ENCODE data around the gene ABCC1. TPM values are rescaled to one million over a fixed set of nuclear protein-coding genes. Genes with fewer than 3 reads are reported as not detected.

The ABCC1 gene
- total RNA-seq, 6 donors from 2014 or later = 35.4 to 106 (median 44.8) TPM

GRCh38 chr16:16021020-16021419 is 71.6 kb downstream of the ABCC1 start:
- DNase-seq (no peak), ATAC-seq (ENCODE audit: low FRiP score in 2 of 2) (no peak)
- Histone ChIP-seq H3K36me3 (peaks cover 2 to 46% (median 13%) of the 10 kb centered on the region in 4 donors), H3K27ac (peak overlapping the region in 1 of 4 donors; percentile 66), H3K27me3 (no peaks in the 10 kb centered on the region), H3K4me1 (peaks cover 19 to 30% (median 21%) of the 10 kb centered on the region in 4 donors), H3K9me3 (no peaks in the 10 kb centered on the region), H3K4me3 (no peak overlapping the region)
- WGBS, 2 donors = 55 to 65% methylated on average over 3 of the region's 3 CpGs
- TF ChIP-seq EP300 (IDR thresholded peaks at IDR 0.05) (no peak), POLR2A (IDR thresholded peaks at IDR 0.05) (no peak), POLR2AphosphoS5 (IDR thresholded peaks at IDR 0.05) (no peak), CTCF (IDR thresholded peaks at IDR 0.05) (no peak)

GRCh38 chr16:16021646-16021987 is 72.2 kb downstream of the ABCC1 start:
- WGBS, 2 donors = 58 to 68% methylated on average over 9 of the region's 9 CpGs

GRCh38 chr16:16021988-16022682 is 72.7 kb downstream of the ABCC1 start:
- Histone ChIP-seq H3K4me1 (peaks cover 19 to 30% (median 21%) of the 10 kb centered on the region in 4 donors), H3K9me3 (no peaks in the 10 kb centered on the region), H3K4me3 (no peak overlapping the region), H3K27me3 (no peaks in the 10 kb centered on the region), H3K36me3 (peaks cover 2 to 35% (median 7%) of the 10 kb centered on the region in 4 donors), H3K27ac (peak overlapping the region; percentile 48 to 68 (median 58))
- TF ChIP-seq POLR2AphosphoS5 (IDR thresholded peaks at IDR 0.05) (peak; percentile 88 to 89), EP300 (IDR thresholded peaks at IDR 0.05) (peak in 1 of 4 donors; percentile 68), POLR2A (IDR thresholded peaks at IDR 0.05) (no peak), CTCF (IDR thresholded peaks at IDR 0.05) (no peak)
- WGBS, 2 donors = 26 to 31% methylated on average over 6 to 7 of the region's 10 CpGs
- peak; percentile 90 to 96 for DNase-seq
- peak; percentile 94 to 96 for ATAC-seq (ENCODE audit: low FRiP score in 2 of 2)

More at GRCh38 chr16:16021646-16021987, 72.2 kb downstream of the ABCC1 start:
- peaks cover 2 to 40% (median 9%) of the 10 kb centered on the region in 4 donors for H3K36me3 ChIP-seq
- H3K4me1 ChIP-seq = peaks cover 19 to 30% (median 21%) of the 10 kb centered on the region in 4 donors
- H3K27me3 ChIP-seq = no peaks in the 10 kb centered on the region
- no peak for DNase-seq
- no peak for ATAC-seq (ENCODE audit: low FRiP score in 2 of 2)
- TF ChIP-seq POLR2AphosphoS5 (IDR thresholded peaks at IDR 0.05) = no peak
- H3K4me3 ChIP-seq = no peak overlapping the region
- no peaks in the 10 kb centered on the region for H3K9me3 ChIP-seq
- H3K27ac ChIP-seq = peak overlapping the region; percentile 38 to 66 (median 54)

DNA sequence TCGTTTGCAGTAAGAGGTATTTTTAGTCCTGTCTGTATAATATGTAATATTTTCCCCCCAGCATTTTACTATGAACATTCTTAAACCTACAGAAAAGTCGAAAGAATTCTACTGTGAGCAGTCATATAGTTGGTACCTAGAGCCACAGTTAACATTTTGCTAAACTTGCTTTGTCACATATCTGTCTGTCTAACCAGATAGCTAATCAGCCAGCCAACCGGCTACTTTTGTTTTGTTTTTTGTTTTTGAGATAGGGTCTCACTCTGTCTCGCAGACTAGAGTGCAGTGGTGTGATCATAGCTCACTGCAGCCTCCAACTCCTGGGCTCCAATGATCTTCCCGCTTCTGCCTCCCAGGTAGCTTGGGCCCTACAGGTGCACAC is 73.3 kb downstream of the ABCC1 start:
- H3K27me3 ChIP-seq = no peaks in the 10 kb centered on the region
- ATAC-seq (ENCODE audit: low FRiP score in 2 of 2) (no peak), DNase-seq (no peak)
- H3K4me3 ChIP-seq = no peak overlapping the region
- TF ChIP-seq POLR2A (IDR thresholded peaks at IDR 0.05) = no peak
- no peak for TF ChIP-seq CTCF (IDR thresholded peaks at IDR 0.05)
- TF ChIP-seq EP300 (IDR thresholded peaks at IDR 0.05) = no peak
- no peak for TF ChIP-seq POLR2AphosphoS5 (IDR thresholded peaks at IDR 0.05)
- H3K27ac ChIP-seq = peak overlapping the region; percentile 48 to 68 (median 58)
- 82 to 84% methylated on average over 5 of the region's 5 CpGs for WGBS, 2 donors
- peaks cover 2 to 29% (median 6%) of the 10 kb centered on the region in 4 donors for H3K36me3 ChIP-seq
- H3K4me1 ChIP-seq = peaks cover 19 to 30% (median 21%) of the 10 kb centered on the region in 4 donors
- H3K9me3 ChIP-seq = no peaks in the 10 kb centered on the region

DNA sequence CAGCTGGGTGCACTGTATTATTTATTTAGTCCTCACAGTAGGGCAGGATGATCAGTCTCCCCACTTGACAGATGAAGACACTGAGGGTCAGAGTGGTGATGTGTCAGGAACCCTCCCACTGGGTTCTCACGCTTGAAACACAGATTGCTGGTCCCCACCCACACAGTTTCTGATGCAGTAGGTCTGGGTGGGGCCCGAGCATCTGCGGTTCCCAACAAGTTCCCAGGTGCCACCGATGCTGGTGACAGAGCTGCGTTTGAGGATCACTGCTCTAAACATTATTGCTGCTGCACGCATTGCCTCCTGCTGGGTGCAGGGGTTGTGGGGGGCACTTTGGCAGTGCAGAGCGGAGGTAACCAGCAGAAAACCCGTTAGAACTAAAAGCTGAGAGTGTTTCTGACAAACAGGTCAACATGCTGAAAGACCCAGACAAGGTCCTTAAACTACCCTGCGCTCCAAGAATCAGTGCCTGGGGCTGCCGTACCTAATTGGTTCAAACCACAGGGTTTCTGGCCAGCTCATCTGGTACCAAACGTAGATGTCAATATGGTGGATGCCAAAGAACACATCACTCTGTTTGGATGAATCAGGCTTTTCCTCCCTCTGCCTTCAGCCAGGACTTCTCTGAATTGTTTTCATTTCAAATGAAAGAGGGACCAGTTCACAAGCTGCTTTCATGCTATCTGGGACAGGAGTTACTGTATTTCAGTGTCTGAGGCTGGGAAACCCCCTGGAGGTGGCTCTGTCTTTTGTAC is 76.0 kb downstream of the ABCC1 start:
- H3K27me3 ChIP-seq = no peaks in the 10 kb centered on the region
- TF ChIP-seq CTCF (IDR thresholded peaks at IDR 0.05) = no peak
- no peak for TF ChIP-seq POLR2AphosphoS5 (IDR thresholded peaks at IDR 0.05)
- TF ChIP-seq POLR2A (IDR thresholded peaks at IDR 0.05) = no peak
- TF ChIP-seq EP300 (IDR thresholded peaks at IDR 0.05) = no peak
- ATAC-seq (ENCODE audit: low FRiP score in 2 of 2) (peak in 1 of 2 donors; percentile 65), DNase-seq (no peak)
- H3K4me3 ChIP-seq = no peak overlapping the region
- WGBS, 2 donors = 80 to 89% methylated on average over 9 to 11 of the region's 11 CpGs
- H3K27ac ChIP-seq = peak overlapping the region in 1 of 4 donors; percentile 28
- peaks cover 35 to 50% (median 37%) of the 10 kb centered on the region in 4 donors for H3K4me1 ChIP-seq
- H3K36me3 ChIP-seq = peaks cover 0 to 4% (median 0%) of the 10 kb centered on the region in 4 donors
- no peaks in the 10 kb centered on the region for H3K9me3 ChIP-seq
